ENCODE measurements around the gene FHDC1. TPM values are rescaled to one million over a fixed set of nuclear protein-coding genes. Genes with fewer than 3 reads are reported as not detected.

FHDC1 gene
- total RNA-seq, 1 donor from 2014 or later = 25.7 TPM

GRCh38 chr4:152960082-152960481 is 24.0 kb downstream of the FHDC1 start:
- TF ChIP-seq CTCF (IDR thresholded peaks at IDR 0.05) = no peak
- Histone ChIP-seq H3K4me1 (peaks cover 35% of the 10 kb centered on the region), H3K27me3 (no peaks in the 10 kb centered on the region), H3K27ac (no peak overlapping the region), H3K4me3 (no peak overlapping the region), H3K9me3 (no peaks in the 10 kb centered on the region), H3K36me3 (peaks cover 9% of the 10 kb centered on the region)
- ATAC-seq (no peak), DNase-seq (no peak)
- intact Hi-C loops (cut with DNase I) = no loop called here

GRCh38 chr4:152961014-152961772 is 25.1 kb downstream of the FHDC1 start:
- no peak for ATAC-seq
- DNase-seq = no peak
- Histone ChIP-seq H3K4me3 (no peak overlapping the region), H3K27ac (peak overlapping the region; percentile 65), H3K4me1 (peaks cover 28% of the 10 kb centered on the region), H3K9me3 (no peaks in the 10 kb centered on the region), H3K27me3 (no peaks in the 10 kb centered on the region), H3K36me3 (peaks cover 17% of the 10 kb centered on the region)
- no peak for TF ChIP-seq CTCF (IDR thresholded peaks at IDR 0.05)
- intact Hi-C loops (cut with DNase I) = no loop called here

DNA sequence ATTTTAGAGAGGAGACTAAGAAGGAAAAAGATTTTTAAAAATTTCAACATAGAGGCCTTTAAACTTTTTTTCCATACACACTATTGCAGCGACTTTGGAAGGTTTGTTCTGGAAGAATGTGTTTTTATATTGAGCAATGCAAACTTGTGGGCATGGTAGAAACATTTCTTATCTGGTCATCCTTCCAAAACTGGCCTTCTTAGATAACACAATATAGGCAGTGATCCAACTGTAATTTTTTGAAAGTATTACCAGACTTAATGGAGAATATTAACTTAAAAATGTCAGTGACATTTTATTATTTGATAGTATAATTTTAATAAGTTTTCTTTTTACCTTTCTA is 25.6 kb downstream of the FHDC1 start:
- Histone ChIP-seq H3K36me3 (peaks cover 17% of the 10 kb centered on the region), H3K27ac (peak overlapping the region; percentile 65), H3K9me3 (no peaks in the 10 kb centered on the region), H3K4me1 (peaks cover 23% of the 10 kb centered on the region), H3K4me3 (no peak overlapping the region), H3K27me3 (no peaks in the 10 kb centered on the region)
- no peak for TF ChIP-seq CTCF (IDR thresholded peaks at IDR 0.05)
- ATAC-seq = no peak
- no peak for DNase-seq
- intact Hi-C loops (cut with DNase I) = no loop called here

- Histone ChIP-seq H3K36me3 (peaks cover 17% of the 10 kb centered on the region), H3K27ac (no peak overlapping the region), H3K9me3 (no peaks in the 10 kb centered on the region), H3K4me3 (no peak overlapping the region), H3K4me1 (peaks cover 19% of the 10 kb centered on the region), H3K27me3 (no peaks in the 10 kb centered on the region)
- intact Hi-C loops (cut with DNase I) = no loop called here
- TF ChIP-seq CTCF (IDR thresholded peaks at IDR 0.05) = no peak
- ATAC-seq (no peak), DNase-seq (no peak)
These were observed 26.0 kb downstream of the FHDC1 start for GRCh38 chr4:152962150-152962549.

GRCh38 chr4:152964335-152964734 is 28.2 kb downstream of the FHDC1 start:
- intact Hi-C loops (cut with DNase I) = no loop called here
- ATAC-seq (no peak), DNase-seq (no peak)
- TF ChIP-seq CTCF (IDR thresholded peaks at IDR 0.05) = no peak
- Histone ChIP-seq H3K27ac (no peak overlapping the region), H3K36me3 (peaks cover 17% of the 10 kb centered on the region), H3K4me1 (peaks cover 4% of the 10 kb centered on the region), H3K9me3 (no peaks in the 10 kb centered on the region), H3K4me3 (no peak overlapping the region), H3K27me3 (no peaks in the 10 kb centered on the region)

GRCh38 chr4:152965611-152966010 is 29.5 kb downstream of the FHDC1 start:
- peaks cover 12% of the 10 kb centered on the region for H3K4me1 ChIP-seq
- ATAC-seq (no peak), DNase-seq (no peak)
- TF ChIP-seq CTCF (IDR thresholded peaks at IDR 0.05) = no peak
- H3K36me3 ChIP-seq = peaks cover 17% of the 10 kb centered on the region
- intact Hi-C loops (cut with DNase I) = no loop called here
- no peak overlapping the region for H3K27ac ChIP-seq
- no peak overlapping the region for H3K4me3 ChIP-seq
- H3K27me3 ChIP-seq = no peaks in the 10 kb centered on the region
- no peaks in the 10 kb centered on the region for H3K9me3 ChIP-seq
